Central memory CD8-positive, alpha-beta T cell (primary cell): ENCODE results near the gene GIMAP8.
"Not testable (repeated sequence)": the region's sequence is repeated elsewhere in the genome, so short reads cannot be mapped to it uniquely, and the experiment has no call there.

Experiments
- ATAC-seq: fragments of 150-1000 bp; cut with Tn5 transposase; replicated peaks from 2 replicates; pipeline ENCODE4 v1.10.0; 2022; ENCODE audit warnings: mild to moderate bottlenecking, moderate FRiP score, moderate number of reproducible peaks; ENCODE audit not compliant: poor library complexity, severe bottlenecking; ENCODE audit errors: extremely low read depth
- DNase-seq, 2 donors: peaks; one replicate each; pipeline ENCODE4 v3.0.0; 2021; ENCODE audit warnings: low spot score in 2 of 2
- H3K27ac Mint-ChIP-seq: one replicate; pipeline ENCODE4 v1.8.0; 2022; ENCODE audit warnings: low read depth, mild to moderate bottlenecking, moderate library complexity, mixed read lengths
- H3K27me3 Mint-ChIP-seq: one replicate; pipeline ENCODE4 v1.8.0; 2022; ENCODE audit warnings: mixed read lengths
- H3K36me3 Mint-ChIP-seq: one replicate; pipeline ENCODE4 v1.8.0; 2022; ENCODE audit warnings: mild to moderate bottlenecking, moderate library complexity, mixed read lengths; ENCODE audit not compliant: insufficient read depth
- H3K4me1 Mint-ChIP-seq: one replicate; pipeline ENCODE4 v1.8.0; 2022; ENCODE audit warnings: mixed read lengths
- H3K4me3 Mint-ChIP-seq: one replicate; pipeline ENCODE4 v1.8.0; 2022; ENCODE audit warnings: mild to moderate bottlenecking, moderate library complexity, mixed read lengths
- H3K9me3 Mint-ChIP-seq: one replicate; pipeline ENCODE4 v1.8.0; 2022; ENCODE audit warnings: mixed read lengths

The GIMAP8 gene

GRCh38 chr7:150516956-150517745, 66.7 kb downstream of the GIMAP8 start:
- Mint-ChIP-seq H3K36me3 (peaks cover 50% of the 10 kb centered on the region), H3K27ac (peak overlapping the region; percentile 98), H3K4me1 (peaks cover 52% of the 10 kb centered on the region), H3K9me3 (peaks cover 5% of the 10 kb centered on the region), H3K27me3 (no peaks in the 10 kb centered on the region), H3K4me3 (peak overlapping the region; percentile 99)
- ATAC-seq (no peak), DNase-seq (no peak)

GRCh38 chr7:150519310-150519709, 68.9 kb downstream of the GIMAP8 start:
- Mint-ChIP-seq H3K36me3 (peaks cover 52% of the 10 kb centered on the region), H3K9me3 (peaks cover 11% of the 10 kb centered on the region), H3K27me3 (no peaks in the 10 kb centered on the region), H3K27ac (peak overlapping the region; percentile 91), H3K4me1 (peaks cover 33% of the 10 kb centered on the region), H3K4me3 (peak overlapping the region; percentile 99)
- ATAC-seq (no peak), DNase-seq (no peak)

- DNase-seq (no peak), ATAC-seq (no peak)
- Mint-ChIP-seq H3K27me3 (no peaks in the 10 kb centered on the region), H3K4me1 (peaks cover 36% of the 10 kb centered on the region), H3K9me3 (peaks cover 16% of the 10 kb centered on the region), H3K27ac (peak overlapping the region; percentile 91), H3K36me3 (peaks cover 45% of the 10 kb centered on the region), H3K4me3 (peak overlapping the region; percentile 99)
Measured at GRCh38 chr7:150520145-150520544, 69.7 kb downstream of the GIMAP8 start.

GRCh38 chr7:150522931-150523330, 72.5 kb downstream of the GIMAP8 start:
- peak overlapping the region; percentile 82 for H3K27ac Mint-ChIP-seq
- not testable (repeated sequence) for DNase-seq, ATAC-seq, H3K27me3 Mint-ChIP-seq
- H3K36me3 Mint-ChIP-seq: peaks cover 32% of the 10 kb centered on the region
- peaks cover 45% of the 10 kb centered on the region for H3K4me1 Mint-ChIP-seq
- H3K4me3 Mint-ChIP-seq: peak overlapping the region; percentile 99
- peaks cover 35% of the 10 kb centered on the region for H3K9me3 Mint-ChIP-seq

GRCh38 chr7:150524018-150524417, 73.6 kb downstream of the GIMAP8 start:
- Mint-ChIP-seq H3K27ac (no peak overlapping the region), H3K4me3 (no peak overlapping the region), H3K27me3 (no peaks in the 10 kb centered on the region), H3K4me1 (peaks cover 40% of the 10 kb centered on the region), H3K9me3 (peaks cover 45% of the 10 kb centered on the region), H3K36me3 (peaks cover 26% of the 10 kb centered on the region)
- no peak for DNase-seq
- ATAC-seq: no peak
